ENCODE data around the gene ELF4.

The ELF4 gene

GRCh38 chrX:130049821-130050220, 60.5 kb downstream of the ELF4 start:
- ATAC-seq, result no peak

GRCh38 chrX:130048686-130049222, 61.5 kb downstream of the ELF4 start:
- TF ChIP-seq CREB5 (CRISPR knock-in tag; IDR thresholded peaks at IDR 0.05; ENCODE audit: low read depth) (no peak), ZNF8 (CRISPR knock-in tag; IDR thresholded peaks at IDR 0.05) (peak; percentile 93)
- no peak for ATAC-seq

More at GRCh38 chrX:130049821-130050220, 60.5 kb downstream of the ELF4 start:
- TF ChIP-seq OSR1 (CRISPR knock-in tag; IDR thresholded peaks at IDR 0.05) (no peak), ZFP30 (CRISPR knock-in tag; IDR thresholded peaks at IDR 0.05) (no peak), PATZ1 (CRISPR knock-in tag; IDR thresholded peaks at IDR 0.05; ENCODE audit: borderline replicate concordance) (no peak), CSDC2 (CRISPR knock-in tag; IDR thresholded peaks at IDR 0.05) (no peak), TOX (CRISPR knock-in tag; IDR thresholded peaks at IDR 0.05; ENCODE audit: borderline replicate concordance) (no peak), ZNF8 (CRISPR knock-in tag; IDR thresholded peaks at IDR 0.05) (no peak), CSRNP3 (CRISPR knock-in tag; IDR thresholded peaks at IDR 0.05) (no peak), GLIS3 (CRISPR knock-in tag; IDR thresholded peaks at IDR 0.05) (no peak), ZNF70 (CRISPR knock-in tag; IDR thresholded peaks at IDR 0.05) (no peak), ZC3H10 (CRISPR knock-in tag; IDR thresholded peaks at IDR 0.05) (no peak)

GRCh38 chrX:130047416-130047815, 62.9 kb downstream of the ELF4 start:
- no peak for TF ChIP-seq RARB (CRISPR knock-in tag; IDR thresholded peaks at IDR 0.05)
- no peak for TF ChIP-seq CSDC2 (CRISPR knock-in tag; IDR thresholded peaks at IDR 0.05)
- no peak for TF ChIP-seq TSHZ2 (CRISPR knock-in tag; IDR thresholded peaks at IDR 0.05)
- no peak for TF ChIP-seq ARNTL (CRISPR knock-in tag; IDR thresholded peaks at IDR 0.05; ENCODE audit: borderline replicate concordance, low read depth)
- no peak for TF ChIP-seq PPARA (CRISPR knock-in tag; IDR thresholded peaks at IDR 0.05; ENCODE audit: borderline replicate concordance)
- TF ChIP-seq ZNF8 (CRISPR knock-in tag; IDR thresholded peaks at IDR 0.05), result no peak
- no peak for TF ChIP-seq TCF4 (CRISPR knock-in tag; IDR thresholded peaks at IDR 0.05; ENCODE audit: borderline replicate concordance)
- no peak for TF ChIP-seq ESRRG (CRISPR knock-in tag; IDR thresholded peaks at IDR 0.05)
- TF ChIP-seq ZNF70 (CRISPR knock-in tag; IDR thresholded peaks at IDR 0.05), result no peak
- no peak for TF ChIP-seq TOX (CRISPR knock-in tag; IDR thresholded peaks at IDR 0.05; ENCODE audit: borderline replicate concordance)
- TF ChIP-seq OSR1 (CRISPR knock-in tag; IDR thresholded peaks at IDR 0.05), result no peak
- no peak for TF ChIP-seq ZNF565 (CRISPR knock-in tag; conservative IDR thresholded peaks at IDR 0.05; ENCODE audit: low read depth)
- no peak for TF ChIP-seq POU6F1 (CRISPR knock-in tag; IDR thresholded peaks at IDR 0.05; ENCODE audit: borderline replicate concordance, low read depth)
- TF ChIP-seq GLIS3 (CRISPR knock-in tag; IDR thresholded peaks at IDR 0.05), result no peak
- no peak for TF ChIP-seq CSRNP3 (CRISPR knock-in tag; IDR thresholded peaks at IDR 0.05)
- no peak for TF ChIP-seq ZC3H10 (CRISPR knock-in tag; IDR thresholded peaks at IDR 0.05)
- TF ChIP-seq ZFP3 (CRISPR knock-in tag; IDR thresholded peaks at IDR 0.05), result no peak
- no peak for TF ChIP-seq BACH2 (CRISPR knock-in tag; IDR thresholded peaks at IDR 0.05; ENCODE audit: borderline replicate concordance)
- TF ChIP-seq CREB5 (CRISPR knock-in tag; IDR thresholded peaks at IDR 0.05; ENCODE audit: low read depth), result no peak
- no peak for ATAC-seq
